NCI-H82 (cell line): ENCODE results near the gene GTF2A1.

Experiments used
- DNase-seq: peaks from one replicate; lab custom pipeline; 2025; lab: John Stamatoyannopoulos, UW

Gene GTF2A1

DNA sequence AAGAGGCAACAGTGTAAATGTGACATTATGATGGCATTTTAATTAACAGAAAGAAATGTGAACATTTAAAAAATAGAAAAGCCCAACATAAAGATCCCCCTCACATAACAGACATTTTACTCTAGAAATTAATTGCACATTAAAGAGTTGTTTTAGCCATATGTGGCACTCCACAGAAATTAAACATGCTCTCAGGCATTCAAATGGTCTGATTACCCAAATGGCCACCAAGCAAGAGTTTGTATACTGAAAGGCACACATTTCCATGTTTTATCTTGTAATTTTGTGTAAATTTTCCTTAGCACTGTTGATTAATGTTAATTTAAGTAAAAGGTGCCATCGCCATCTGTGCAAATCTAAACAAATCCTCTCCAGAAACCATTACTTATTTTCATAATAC lies 43.5 kb downstream of the GTF2A1 start:
- no peak for DNase-seq

DNA sequence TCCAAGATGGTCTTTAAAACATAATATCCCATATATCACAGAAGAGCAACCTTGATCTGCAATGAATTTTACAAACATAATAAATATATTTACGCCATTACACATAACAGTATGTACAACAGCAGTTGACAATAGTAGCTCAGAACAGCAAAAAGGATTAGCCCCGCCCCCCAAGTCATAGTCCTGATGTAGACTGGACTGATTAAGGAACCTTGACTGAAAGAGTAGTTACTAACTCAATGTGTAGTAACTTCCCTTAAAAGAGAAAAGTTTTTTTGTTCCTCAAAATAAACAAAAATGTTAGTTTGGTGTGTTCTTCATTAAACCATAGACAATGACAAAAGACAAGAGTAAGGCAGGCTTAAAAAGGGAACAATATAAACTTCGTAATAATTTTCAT lies 44.5 kb downstream of the GTF2A1 start:
- DNase-seq = peak; percentile 65

DNA sequence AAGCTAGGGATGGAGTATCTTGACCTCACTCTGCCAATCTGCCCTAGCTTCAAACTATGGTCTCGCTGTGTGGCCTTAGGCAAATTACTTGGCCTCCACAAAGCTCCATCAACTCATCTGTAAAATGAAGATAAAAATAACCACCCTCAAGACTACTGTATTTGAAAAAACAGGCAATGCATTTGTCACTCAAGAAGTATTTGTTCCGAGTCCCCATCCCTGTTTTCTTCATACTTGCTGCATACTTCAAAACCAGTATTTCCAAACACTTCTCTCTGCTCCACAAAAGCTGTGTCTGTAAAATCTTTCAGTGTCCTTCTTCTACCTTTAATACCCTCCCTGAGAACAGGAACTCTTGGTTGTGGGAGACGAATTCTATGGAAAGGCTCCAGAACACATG lies 47.9 kb downstream of the GTF2A1 start:
- no peak for DNase-seq

DNA sequence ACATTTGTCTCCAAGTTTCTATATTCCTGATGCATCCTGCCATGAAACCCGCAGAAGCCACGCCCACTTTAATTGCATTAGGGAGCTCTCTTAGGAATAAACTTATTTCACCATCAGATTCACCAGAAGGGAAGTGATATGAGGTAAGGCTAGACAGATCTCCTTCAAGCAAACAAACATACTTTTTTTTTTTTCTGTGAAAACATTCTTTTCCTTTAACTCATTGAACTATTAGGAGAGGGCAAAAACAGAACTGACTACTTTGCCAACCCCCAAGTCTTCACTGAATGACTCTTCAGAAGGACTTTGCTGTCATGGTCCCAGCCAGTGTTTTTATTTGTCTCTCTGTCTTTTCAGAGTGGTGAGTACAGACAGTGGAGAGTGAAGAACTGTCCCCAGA lies 48.4 kb downstream of the GTF2A1 start:
- DNase-seq = peak; percentile 27

DNA sequence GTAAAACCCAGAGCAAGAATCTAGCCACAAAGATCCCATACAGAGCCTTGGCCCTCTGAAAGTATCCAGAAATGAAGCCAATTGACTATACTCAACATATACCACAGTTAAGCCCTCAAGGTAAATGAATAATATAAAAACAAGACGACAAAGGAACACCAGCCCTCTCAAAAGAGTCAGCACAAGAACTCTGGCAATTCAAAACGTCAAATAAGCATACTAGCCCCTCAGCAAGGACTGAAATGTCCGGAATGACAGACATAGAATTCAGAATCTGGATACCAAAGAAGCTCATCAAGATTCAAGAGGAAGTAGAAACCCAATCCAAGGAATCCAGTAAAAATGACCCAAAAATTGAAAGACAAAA lies 49.9 kb downstream of the GTF2A1 start:
- DNase-seq = no peak

GRCh38 chr14:81170104-81170828 lies 50.5 kb downstream of the GTF2A1 start:
- DNase-seq = peak; percentile 91

- peak; percentile 35 for DNase-seq
Observed at GRCh38 chr14:81169711-81170103, 51.1 kb downstream of the GTF2A1 start.

DNA sequence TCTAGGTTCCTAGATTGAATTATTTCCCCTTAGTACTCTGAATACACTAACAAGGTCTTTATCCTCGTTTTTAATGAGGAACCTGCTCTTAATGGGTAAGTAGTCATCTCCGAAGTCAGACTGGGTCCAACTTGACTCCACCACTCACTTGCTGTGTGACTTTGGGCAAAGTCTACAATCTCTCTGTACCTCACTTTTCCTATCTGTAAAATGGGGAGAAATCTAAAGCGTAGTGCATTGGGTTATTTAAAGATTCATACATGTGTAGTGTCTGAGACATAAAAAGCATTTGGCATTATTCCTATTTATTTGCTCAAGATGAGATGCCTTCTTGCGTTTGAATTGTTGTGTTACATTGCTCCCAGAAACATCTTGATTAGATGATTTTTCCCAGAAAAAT lies 51.5 kb downstream of the GTF2A1 start:
- no peak for DNase-seq

DNA sequence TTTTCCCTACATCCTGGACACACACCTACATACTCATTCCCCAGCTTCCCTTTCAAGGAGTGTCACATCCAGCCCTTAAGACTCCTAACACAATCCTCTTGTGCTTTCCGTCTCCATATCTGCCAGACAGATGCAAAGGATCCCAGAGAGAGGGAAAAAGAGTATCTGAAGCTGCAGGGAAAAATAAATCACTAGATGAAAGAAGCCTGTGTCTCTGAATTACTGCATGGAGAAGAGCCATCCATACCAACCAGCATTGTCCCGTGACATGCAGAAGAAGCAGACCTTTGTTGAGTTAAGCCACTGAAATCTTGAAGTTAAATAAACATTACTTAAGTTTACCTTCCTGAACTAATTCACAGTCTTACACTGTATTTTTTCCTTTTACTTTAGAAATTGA lies 54.6 kb downstream of the GTF2A1 start:
- DNase-seq = no peak

DNA sequence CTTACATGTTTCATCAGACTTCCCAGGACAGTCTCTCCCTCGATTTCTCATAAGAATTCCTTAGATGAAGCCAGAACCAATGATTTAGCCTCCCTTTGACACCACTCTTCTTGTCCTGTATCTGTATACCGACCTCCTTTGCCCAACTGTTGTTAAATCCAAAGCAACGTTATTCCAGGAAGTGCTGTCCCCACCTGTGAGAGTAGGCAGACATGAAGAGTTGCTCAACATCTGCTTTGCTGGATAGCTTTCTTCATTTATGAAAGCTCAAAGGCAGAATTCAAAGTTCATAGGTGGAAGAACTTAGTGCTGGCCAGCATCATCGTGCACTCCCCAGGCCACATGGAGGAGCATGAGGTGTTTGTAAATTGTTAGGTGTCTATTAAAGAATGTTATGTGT lies 55.6 kb downstream of the GTF2A1 start:
- DNase-seq = no peak

GRCh38 chr14:81164167-81164774 lies 56.5 kb downstream of the GTF2A1 start:
- DNase-seq = peak; percentile 84

- no peak for DNase-seq
Observed at GRCh38 chr14:81162941-81163340, 57.8 kb downstream of the GTF2A1 start.

DNA sequence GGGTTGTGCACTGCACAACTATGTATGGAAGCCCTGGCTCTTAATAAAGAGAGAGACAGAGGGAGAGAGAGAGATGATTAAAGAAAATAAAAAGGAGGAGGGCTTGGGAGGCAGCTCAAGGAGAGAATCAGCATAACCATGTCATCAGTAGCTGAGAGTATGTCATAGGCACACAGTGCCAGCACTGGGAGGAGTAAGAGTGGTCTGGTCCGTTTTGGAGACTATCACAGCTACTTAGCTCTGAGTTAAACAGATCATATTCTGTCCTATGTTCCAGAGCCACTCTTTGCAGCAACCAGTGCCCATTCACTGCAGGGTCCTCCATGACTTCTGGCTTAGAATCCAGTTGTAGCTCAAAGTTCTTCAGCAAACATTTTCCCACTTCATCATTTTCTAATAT lies 59.0 kb downstream of the GTF2A1 start:
- DNase-seq = no peak

DNA sequence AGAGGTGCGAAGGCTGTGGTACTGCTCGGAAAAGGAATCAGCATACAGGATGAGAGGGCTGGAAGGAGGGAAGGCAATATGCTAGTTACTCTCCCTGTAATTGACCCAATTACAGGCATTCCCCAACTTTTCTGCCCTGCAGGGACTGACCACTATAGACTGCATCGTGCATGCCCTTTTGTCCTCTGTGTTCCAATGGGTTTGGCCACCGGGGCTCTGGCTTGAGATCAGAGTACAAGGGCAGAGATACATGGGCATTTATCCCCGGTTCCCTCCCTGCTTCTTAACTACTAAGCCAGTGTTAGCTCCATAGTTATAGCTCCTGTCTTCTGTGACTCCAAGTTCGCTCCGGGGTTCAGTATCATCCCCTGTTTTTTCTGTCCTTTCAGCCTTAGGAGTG lies 59.7 kb downstream of the GTF2A1 start:
- no peak for DNase-seq

GRCh38 chr14:81157431-81157830 lies 63.3 kb downstream of the GTF2A1 start:
- no peak for DNase-seq

- no peak for DNase-seq
Observed at GRCh38 chr14:81153187-81153586, 67.6 kb downstream of the GTF2A1 start.

DNA sequence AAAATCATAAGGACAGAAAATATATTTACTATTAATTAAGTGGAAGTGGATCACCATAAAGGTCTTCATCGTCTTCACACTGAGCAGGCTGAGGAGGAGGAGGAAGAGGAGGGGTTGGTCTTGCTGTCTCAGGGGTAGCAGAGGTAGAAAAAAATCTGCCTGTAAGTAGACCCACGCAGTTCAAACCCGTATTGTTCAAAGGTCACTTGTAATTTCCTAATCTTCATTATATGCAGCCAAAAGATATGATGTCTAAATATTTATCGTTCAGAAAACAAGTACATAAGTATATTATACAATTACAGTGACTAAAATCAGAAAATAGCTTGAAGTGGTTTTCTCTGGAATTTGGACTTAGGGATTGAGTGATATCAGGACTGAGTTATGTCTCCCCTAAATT lies 72.1 kb downstream of the GTF2A1 start:
- DNase-seq = no peak

- DNase-seq = no peak
Observed at GRCh38 chr14:81147140-81147897, 73.4 kb downstream of the GTF2A1 start.

DNA sequence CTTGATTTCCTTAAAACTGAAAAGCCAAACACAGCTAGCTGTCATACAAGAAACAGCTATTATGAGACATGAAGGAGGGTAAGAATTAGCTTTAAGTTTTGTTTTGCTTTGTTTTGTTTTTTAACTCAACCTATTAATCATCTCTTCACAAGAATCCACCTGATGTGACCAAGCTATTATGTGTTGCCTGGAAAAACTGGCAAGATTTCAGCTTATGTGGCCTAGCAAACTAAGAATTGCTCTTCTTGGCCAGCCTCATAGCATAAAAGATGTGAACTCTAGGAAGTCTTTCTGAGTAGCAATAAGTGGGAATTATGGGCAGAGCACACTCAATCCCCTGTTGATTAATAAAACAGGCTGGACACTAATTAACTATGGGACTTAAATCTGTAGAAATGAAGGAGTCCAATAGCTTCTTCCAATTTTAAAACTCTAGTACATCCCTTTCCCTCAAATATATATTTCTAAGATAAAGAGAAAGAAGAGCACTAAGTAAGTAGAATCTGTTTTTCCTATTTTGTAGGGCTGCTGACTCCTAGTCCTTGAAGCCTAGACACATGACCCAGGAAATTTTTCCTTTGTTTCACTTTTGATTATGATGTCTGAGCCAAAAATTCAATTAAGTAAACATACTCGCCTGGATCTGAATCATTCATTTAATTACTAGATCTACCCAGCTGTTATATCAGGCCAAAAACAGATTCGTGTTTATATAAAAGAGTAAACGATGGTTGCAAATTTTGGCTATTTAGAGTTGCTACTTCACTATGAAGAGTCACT lies 75.7 kb downstream of the GTF2A1 start:
- no peak for DNase-seq

DNA sequence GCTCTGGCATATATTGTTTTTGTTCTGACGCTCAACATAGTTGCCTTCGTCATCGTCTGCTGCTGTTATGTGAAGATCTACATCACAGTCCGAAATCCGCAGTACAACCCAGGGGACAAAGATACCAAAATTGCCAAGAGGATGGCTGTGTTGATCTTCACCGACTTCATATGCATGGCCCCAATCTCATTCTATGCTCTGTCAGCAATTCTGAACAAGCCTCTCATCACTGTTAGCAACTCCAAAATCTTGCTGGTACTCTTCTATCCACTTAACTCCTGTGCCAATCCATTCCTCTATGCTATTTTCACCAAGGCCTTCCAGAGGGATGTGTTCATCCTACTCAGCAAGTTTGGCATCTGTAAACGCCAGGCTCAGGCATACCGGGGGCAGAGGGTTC lies 77.0 kb downstream of the GTF2A1 start:
- DNase-seq = no peak

- DNase-seq = no peak
Observed at GRCh38 chr14:81141426-81141825, 79.3 kb downstream of the GTF2A1 start.

DNA sequence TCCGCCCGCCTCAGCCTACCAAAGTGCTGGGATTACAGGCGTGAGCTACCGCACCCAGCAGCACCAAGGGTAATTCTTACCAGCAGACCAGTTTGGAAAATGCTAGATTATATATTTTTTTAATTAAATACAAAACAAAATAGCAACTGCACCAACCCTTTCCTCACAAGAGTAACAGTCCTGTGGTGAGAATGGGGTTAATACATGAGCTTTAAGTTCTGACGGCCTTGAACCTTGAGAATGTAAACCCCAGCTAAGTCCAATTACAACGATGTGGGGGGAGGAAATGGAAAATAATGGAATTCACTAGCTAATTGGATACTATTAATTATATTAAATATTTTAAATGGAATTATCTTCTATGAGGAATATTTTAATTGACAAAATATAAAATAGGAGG lies 82.3 kb downstream of the GTF2A1 start:
- no peak for DNase-seq

DNA sequence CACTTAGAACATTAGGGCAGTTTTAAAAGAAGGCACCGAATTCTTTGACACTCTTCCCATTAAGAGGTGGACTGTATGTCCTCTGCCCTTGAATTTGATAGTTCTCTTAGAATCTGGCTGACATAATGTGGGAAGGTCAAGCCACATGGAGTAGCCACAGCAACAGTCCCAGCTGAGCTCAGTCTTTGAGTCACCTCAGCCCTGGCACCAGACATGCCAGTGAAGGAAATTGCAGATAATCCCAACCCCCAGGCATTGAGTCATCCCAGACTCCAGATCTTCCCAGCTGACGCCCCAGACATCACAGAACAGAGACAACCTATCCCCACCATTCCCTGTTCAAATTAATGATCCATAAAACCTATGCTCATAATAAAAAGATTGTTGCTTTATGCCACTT lies 83.4 kb downstream of the GTF2A1 start:
- DNase-seq = peak; percentile 1
